ENCODE results near the gene POMGNT2. TPM values are rescaled to one million over a fixed set of nuclear protein-coding genes. Genes with fewer than 3 reads are reported as not detected.
A peak's percentile ranks its signal among the peaks of the same experiment; 100 is the strongest.

Gene POMGNT2
- total RNA-seq, 4 donors from 2014 or later, result 22.4 to 39.6 (median 31.1) TPM

GRCh38 chr3:43034911-43035310 lies 71.0 kb downstream of the POMGNT2 start:
- Histone ChIP-seq H3K27ac (replicated peaks in 1 of 4) (no peak overlapping the region), H3K9me3 (no peaks in the 10 kb centered on the region), H3K4me3 (no peak overlapping the region), H3K36me3 (peaks cover 0 to 12% (median 0%) of the 10 kb centered on the region in 4 donors), H3K4me1 (peaks cover 0 to 16% (median 9%) of the 10 kb centered on the region in 4 donors), H3K27me3 (no peaks in the 10 kb centered on the region)
- DNase-seq (ENCODE audit: extremely low spot score), result peak; percentile 74
- intact Hi-C loops (cut with DNase I), result no loop called here
- WGBS, result 96% methylated on average over 4 of the region's 4 CpGs
- TF ChIP-seq POLR2AphosphoS5 (IDR thresholded peaks at IDR 0.05) (no peak), EP300 (IDR thresholded peaks at IDR 0.05) (no peak), POLR2A (IDR thresholded peaks at IDR 0.05; ENCODE audit: low read depth) (no peak), CTCF (IDR thresholded peaks at IDR 0.05) (no peak)

- Histone ChIP-seq H3K27me3 (no peaks in the 10 kb centered on the region), H3K36me3 (peaks cover 0 to 12% (median 0%) of the 10 kb centered on the region in 4 donors), H3K9me3 (no peaks in the 10 kb centered on the region), H3K27ac (replicated peaks in 1 of 4) (no peak overlapping the region), H3K4me1 (peaks cover 0 to 16% (median 9%) of the 10 kb centered on the region in 4 donors), H3K4me3 (no peak overlapping the region)
- WGBS, result 78% methylated on average over 4 of the region's 4 CpGs
- intact Hi-C loops (cut with DNase I), result no loop called here
- peak; percentile 89 for DNase-seq (ENCODE audit: extremely low spot score)
- TF ChIP-seq POLR2AphosphoS5 (IDR thresholded peaks at IDR 0.05), result no peak
- TF ChIP-seq POLR2A (IDR thresholded peaks at IDR 0.05; ENCODE audit: low read depth), result no peak
- TF ChIP-seq EP300 (IDR thresholded peaks at IDR 0.05), result no peak
- no peak for TF ChIP-seq CTCF (IDR thresholded peaks at IDR 0.05)
Observed at GRCh38 chr3:43034200-43034599, 71.7 kb downstream of the POMGNT2 start.

GRCh38 chr3:43032646-43033628 lies 72.9 kb downstream of the POMGNT2 start:
- peaks cover 0 to 12% (median 0%) of the 10 kb centered on the region in 4 donors for H3K36me3 ChIP-seq
- intact Hi-C loops (cut with DNase I), result no loop called here
- DNase-seq (ENCODE audit: extremely low spot score), result no peak

GRCh38 chr3:43031889-43032545 lies 73.9 kb downstream of the POMGNT2 start:
- no peak overlapping the region for H3K27ac ChIP-seq (replicated peaks in 1 of 4)
- TF ChIP-seq POLR2AphosphoS5 (IDR thresholded peaks at IDR 0.05) (no peak), POLR2A (IDR thresholded peaks at IDR 0.05; ENCODE audit: low read depth) (no peak), CTCF (IDR thresholded peaks at IDR 0.05) (no peak), EP300 (IDR thresholded peaks at IDR 0.05) (no peak)
- no peaks in the 10 kb centered on the region for H3K9me3 ChIP-seq
- intact Hi-C loops (cut with DNase I), result no loop called here
- peaks cover 0 to 16% (median 11%) of the 10 kb centered on the region in 4 donors for H3K4me1 ChIP-seq
- H3K27me3 ChIP-seq, result no peaks in the 10 kb centered on the region
- WGBS, result 85% methylated on average over 12 of the region's 16 CpGs
- DNase-seq (ENCODE audit: extremely low spot score), result no peak
- H3K36me3 ChIP-seq, result peaks cover 0 to 12% (median 0%) of the 10 kb centered on the region in 4 donors
- no peak overlapping the region for H3K4me3 ChIP-seq

More at GRCh38 chr3:43032646-43033628, 72.9 kb downstream of the POMGNT2 start:
- H3K4me3 ChIP-seq, result no peak overlapping the region
- H3K27ac ChIP-seq (replicated peaks in 1 of 4), result no peak overlapping the region
- H3K27me3 ChIP-seq, result no peaks in the 10 kb centered on the region
- H3K9me3 ChIP-seq, result no peaks in the 10 kb centered on the region
- no peak for TF ChIP-seq CTCF (IDR thresholded peaks at IDR 0.05)
- no peak for TF ChIP-seq EP300 (IDR thresholded peaks at IDR 0.05)
- no peak for TF ChIP-seq POLR2AphosphoS5 (IDR thresholded peaks at IDR 0.05)
- TF ChIP-seq POLR2A (IDR thresholded peaks at IDR 0.05; ENCODE audit: low read depth), result no peak
- 92% methylated on average over 9 of the region's 23 CpGs for WGBS
- peaks cover 0 to 16% (median 9%) of the 10 kb centered on the region in 4 donors for H3K4me1 ChIP-seq

All from esophagus muscularis mucosa (tissue), 4 donors.